ENCODE measurements around the gene NEDD8.

DNA sequence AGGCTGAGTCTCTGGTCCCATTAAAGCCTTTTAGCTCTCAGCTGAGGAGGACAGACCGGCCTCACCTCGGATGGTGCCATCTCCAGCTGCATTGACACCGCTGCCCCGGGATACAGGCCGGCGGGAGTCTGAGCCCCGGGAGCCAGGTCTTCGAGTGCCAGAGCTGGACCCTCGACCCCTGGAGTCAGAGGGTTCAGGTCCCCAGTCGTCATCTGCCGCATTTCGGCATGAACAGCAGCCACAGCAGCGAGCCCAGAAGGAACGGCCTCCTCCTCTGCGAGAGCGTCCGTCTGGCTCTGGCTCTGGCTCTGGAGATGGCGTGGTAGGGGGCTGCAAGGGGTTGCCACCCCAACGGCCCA lies 29.8 kb upstream of the NEDD8 start:
- TF ChIP-seq, protein P1, sequence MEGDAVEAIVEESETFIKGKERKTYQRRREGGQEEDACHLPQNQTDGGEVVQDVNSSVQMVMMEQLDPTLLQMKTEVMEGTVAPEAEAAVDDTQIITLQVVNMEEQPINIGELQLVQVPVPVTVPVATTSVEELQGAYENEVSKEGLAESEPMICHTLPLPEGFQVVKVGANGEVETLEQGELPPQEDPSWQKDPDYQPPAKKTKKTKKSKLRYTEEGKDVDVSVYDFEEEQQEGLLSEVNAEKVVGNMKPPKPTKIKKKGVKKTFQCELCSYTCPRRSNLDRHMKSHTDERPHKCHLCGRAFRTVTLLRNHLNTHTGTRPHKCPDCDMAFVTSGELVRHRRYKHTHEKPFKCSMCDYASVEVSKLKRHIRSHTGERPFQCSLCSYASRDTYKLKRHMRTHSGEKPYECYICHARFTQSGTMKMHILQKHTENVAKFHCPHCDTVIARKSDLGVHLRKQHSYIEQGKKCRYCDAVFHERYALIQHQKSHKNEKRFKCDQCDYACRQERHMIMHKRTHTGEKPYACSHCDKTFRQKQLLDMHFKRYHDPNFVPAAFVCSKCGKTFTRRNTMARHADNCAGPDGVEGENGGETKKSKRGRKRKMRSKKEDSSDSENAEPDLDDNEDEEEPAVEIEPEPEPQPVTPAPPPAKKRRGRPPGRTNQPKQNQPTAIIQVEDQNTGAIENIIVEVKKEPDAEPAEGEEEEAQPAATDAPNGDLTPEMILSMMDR (IDR thresholded peaks at IDR 0.05; ENCODE audit: low read depth, low read length, poor library complexity, severe bottlenecking) = no peak
- TF ChIP-seq EZH2phosphoT487 (IDR thresholded peaks at IDR 0.05; ENCODE audit: borderline replicate concordance, low read length) = no peak

Measured in DOHH2 (cell line).